ENCODE measurements around the gene HOMER1.
"Not testable (repeated sequence)": the region's sequence is repeated elsewhere in the genome, so short reads cannot be mapped to it uniquely, and the experiment has no call there.

Gene HOMER1

DNA sequence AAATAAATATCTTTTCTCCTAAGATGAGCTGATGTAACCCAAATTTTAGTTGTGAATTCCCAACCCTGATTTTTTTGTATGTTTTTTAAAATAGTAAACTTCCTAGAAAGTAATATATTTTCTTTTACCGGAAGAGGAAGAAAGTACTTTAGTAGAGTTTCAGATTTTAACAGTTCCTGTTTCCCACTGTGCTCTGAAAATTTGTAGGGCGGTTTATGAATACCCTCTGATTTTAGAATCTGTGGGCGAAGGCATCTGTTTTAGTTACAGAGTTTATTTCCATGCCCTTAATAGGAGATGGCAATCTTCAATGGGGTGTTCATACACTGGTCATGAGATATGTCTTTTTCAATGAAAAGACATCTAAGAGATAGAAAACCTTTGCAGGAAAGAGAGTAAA, 3.7 kb upstream of the HOMER1 start:
- no peak for DNase-seq (ENCODE audit: low read depth)

DNA sequence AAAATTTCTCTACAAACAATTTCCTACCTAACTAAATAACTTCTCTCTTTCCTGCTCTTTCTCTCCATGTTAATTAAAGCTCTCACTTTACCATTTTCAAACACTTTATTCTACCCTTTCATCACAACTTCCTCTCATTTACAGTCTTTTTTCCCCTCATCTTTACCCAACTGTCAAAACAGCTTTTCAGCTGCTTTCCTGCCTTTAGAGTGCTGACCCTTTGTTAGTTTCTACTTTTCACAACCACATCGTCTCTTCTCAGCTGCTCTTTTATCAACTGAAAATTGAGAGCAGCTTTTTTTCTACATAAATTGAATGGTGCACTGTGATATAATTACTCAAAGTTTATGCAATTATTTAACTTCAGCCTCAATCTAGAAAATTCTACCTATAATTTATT, 3.1 kb upstream of the HOMER1 start:
- DNase-seq (ENCODE audit: low read depth), result no peak

DNA sequence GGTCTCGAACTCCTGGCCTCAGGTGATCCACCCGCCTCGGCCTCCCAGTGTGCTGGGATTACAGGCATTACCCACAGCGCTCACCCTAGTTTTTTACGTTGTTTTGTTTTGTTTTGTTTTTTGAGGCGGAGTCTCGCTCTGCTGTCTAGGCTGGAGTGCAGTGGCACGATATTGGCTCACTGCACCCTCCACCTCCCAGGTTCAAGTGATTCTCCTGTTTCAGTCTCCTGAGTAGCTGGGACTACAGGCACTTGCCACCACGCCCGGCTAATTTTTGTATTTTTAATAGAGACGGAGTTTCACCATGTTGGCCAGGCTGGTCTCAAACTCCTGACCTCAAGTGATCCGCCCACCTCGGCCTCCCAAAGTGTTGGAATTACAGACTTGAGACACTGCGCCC, 2.4 kb upstream of the HOMER1 start:
- DNase-seq (ENCODE audit: low read depth), result not testable (repeated sequence)

DNA sequence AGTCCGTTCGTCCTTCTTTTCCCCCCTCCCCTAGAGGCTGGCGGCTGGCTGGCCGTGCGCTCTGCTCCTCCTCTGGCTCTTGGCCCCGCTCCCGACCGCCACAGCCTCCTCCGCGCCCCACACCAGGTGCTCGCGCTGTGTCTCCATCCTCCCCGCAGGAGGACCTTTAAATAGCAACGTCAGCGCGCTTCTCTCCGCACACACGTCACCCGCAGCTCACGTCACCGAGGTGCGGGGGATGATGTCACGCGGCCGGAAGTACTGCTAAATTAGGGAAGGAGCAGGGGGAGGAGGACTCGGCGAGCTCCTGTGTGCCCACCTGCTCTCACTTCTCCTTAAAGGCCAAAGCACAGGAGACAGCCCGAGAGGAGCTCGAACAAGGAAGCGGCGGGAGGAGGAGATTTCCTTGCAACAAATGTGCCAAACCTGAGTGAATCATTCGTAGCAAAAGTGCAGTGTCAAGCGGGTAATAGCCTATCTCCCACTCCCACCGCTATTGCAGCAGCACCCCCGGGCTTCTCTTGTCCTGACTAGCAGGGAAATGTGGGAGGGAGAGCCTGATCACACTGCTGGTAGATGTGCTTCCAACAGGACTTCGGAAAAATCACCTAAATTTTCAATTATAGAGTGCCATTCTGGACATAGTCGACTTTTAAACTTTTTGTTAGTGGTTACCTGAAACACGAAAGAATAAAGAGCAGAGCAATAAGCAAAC, 614 bp upstream of the HOMER1 start:
- peak; percentile 78 for DNase-seq (ENCODE audit: low read depth)

DNA sequence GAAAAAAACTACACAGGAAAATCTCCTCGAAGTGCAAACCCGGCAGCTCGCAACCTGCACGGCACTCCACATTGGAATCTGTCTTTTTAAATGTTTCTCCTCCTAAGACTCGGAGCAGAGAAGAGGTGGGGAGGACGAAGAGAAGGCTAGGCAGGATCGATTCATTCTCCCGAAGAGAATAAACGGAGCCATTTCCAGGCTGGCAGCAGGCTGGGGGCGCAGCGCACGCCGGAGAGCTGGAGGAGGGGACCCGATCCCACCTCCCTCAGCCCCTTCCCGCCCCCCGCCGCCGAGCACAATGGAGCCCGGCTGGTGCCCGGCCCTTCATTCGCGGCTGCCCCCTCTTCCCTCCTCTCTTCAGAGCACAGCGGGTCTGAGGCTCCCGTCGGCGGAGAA, 628 bp downstream of the HOMER1 start:
- DNase-seq (ENCODE audit: low read depth), result no peak

DNA sequence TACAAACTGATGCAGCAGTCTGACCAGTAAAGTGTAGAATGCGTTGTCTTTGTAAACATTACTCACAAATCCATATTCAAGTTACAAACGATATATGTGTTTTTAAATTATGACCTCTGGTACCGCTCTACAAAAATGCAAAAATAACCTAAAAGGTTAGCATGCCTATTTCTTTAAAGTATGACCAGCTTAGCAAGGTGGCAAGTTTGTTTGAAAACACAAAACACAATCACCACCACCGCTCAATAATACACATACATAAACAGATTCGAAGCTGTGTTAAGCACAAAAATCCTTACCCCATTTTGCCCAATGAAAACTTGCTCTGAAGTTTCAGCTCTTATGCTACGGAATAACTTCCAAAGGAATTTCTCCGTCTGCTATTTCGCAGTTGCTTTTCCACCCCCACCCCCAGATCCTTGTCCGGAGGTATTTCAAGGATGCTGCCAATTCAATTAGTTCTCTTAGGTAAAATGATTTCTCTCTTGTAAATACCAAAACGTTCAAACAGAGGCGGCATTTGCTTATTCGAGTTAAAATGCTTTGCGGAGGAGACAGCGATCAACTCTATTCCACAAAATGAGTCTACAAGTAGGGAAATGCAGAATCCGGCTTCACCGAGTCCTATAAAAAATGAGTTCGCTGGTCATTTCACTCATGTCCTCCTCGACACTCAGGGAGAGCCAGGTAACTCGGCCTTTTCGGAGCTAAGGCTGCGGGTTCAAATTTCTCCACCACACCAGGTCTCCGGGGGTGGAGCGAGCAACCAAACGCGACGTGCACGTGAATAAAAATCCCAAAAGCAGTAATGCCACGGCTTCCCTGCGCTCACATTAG, 1.2 kb downstream of the HOMER1 start:
- DNase-seq (ENCODE audit: low read depth), result no peak

DNA sequence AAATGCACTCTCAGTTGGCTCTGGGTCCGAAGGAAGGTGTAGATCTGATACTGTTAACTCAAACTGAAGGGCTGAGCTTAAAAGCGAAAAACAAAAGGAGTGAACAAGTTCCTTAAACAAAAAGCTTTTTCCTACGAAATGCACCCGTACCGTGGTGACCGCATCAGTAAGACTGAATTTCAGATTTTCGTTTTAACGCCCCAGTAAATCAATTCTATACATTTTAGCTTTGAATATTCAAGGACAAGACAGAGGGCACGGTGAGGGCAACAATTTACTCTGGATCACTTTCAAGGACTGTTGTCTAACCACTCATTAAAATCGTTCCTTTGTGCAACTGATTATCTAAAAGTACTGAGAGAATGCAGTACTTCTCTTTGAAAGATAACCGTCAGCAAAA, 1.9 kb downstream of the HOMER1 start:
- no peak for DNase-seq (ENCODE audit: low read depth)

DNA sequence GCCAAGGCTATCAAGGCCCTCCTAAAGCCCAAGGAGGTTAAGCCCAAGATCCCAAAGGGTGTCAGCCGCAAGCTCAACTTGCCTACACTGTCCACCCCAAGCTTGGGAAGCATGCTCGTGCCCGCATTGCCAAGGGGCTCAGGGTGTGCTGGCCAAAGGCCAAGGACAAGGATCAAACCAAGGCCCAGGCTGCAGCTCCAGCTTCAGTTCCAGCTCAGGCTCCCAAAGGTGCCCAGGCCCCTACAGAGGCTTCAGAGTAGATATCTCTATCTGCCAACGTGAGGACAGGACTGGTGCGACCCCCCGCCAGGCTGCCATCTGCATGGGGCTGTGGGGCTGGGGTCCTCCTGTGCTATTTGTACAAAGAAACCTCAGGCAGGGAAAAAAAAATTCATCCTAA, 3.3 kb downstream of the HOMER1 start:
- no peak for DNase-seq (ENCODE audit: low read depth)

DNA sequence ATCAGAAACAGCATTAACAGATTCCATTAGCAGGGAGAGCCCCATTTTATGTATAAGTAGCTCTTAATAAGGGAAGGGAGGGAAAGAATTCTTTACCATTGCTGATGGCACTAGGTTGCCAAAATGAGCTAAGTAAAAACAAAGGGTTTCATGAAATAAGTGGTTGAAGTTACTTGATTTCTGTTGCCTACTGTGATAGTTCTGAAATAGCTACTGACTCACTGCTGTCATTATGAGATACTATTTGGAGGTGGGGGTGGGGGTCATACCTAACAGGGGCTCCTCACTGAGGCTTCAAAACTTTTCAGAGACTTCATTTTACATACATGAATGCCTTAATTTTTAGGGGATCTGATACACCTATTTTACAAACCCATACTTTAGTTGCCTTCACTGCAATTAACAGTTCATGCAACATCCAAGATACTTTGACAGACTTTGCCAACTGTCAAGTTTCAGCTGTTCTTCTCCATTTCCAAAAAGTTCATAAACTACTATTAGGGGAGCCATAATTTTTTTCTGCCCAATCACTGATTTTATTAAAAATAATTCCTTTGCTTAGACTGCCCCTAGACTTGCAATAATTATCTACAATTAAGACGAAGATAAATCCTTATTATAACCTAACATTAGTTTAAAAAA, 4.6 kb downstream of the HOMER1 start:
- no peak for DNase-seq (ENCODE audit: low read depth)

DNA sequence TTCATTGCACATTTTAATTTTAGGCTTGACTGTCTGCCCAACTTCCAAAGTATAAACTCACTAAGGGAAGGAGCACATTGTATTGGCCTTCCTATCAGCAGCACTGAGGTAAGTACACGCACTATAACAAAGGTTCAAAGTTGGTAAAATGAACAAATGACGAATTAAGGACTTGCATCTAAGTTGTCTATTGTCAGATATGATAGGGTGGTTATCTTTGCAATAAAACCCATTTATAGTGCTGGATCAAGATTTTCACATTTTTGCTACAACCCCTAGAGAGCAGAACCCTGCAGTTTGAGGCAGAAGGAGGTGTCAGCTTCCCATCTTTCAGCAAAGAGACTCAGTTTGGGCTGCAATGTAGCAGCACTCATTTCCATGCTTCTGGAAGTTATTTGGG, 5.1 kb downstream of the HOMER1 start:
- no peak for DNase-seq (ENCODE audit: low read depth)

DNA sequence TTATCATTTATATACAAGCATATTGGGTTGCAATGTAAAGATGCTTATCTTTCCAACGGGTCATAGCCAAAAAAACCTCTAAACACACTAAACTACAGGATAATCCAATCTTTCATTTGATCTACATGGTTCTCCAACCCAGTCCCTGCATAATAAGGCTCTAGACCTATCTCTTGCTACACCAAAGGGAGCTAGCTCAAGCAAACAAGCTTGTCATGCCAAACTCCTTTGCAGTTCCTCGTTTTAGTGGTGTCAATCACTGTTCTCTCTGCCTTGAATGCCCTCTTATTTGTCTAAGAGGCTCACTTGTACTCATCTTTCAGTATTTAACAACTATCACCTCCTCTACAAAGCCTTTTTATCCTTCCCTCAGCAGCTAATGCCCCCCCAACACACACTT, 5.6 kb downstream of the HOMER1 start:
- no peak for DNase-seq (ENCODE audit: low read depth)

DNA sequence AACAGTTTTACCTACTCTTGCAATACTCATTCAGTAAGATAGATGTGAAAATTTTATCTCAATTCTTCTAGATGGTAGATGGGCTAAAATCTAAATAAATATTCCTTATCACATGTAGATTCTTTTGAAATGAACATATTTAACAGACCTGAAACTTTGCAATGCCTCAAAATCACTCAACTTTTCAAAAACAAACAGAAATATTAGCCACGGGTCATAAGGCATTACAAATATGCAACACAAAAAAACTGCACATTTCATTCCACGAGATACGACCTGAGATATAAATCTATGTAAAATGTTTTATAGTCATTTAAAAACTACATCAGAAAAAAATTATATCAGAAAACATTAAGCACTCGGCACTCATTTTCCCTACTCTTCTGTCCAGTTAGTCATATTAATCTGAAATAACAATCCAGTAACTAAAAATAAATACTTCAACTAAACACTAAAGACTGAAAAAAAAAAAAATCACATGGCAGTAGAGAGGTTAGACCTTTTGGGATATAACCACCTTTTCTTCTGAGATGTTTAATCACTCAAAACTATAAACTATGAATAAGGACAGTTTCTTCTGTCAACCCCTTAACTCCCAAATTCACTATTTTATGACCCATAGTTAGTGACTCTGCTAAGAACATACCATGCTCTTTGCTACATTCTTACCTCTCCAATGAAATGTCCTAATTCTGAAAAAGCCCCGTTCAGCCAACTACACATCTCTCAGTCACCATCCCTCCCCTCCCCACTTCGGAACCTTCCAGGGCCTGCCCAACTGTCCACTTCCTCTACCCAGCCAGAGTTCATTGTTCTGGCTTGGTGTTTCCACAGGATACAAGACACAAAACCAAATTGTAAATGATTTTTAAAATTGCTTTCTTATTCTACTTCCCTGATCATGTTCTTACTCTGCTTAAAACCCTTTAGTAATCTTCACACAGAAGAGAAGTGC, 6.4 kb downstream of the HOMER1 start:
- no peak for DNase-seq (ENCODE audit: low read depth)

DNA sequence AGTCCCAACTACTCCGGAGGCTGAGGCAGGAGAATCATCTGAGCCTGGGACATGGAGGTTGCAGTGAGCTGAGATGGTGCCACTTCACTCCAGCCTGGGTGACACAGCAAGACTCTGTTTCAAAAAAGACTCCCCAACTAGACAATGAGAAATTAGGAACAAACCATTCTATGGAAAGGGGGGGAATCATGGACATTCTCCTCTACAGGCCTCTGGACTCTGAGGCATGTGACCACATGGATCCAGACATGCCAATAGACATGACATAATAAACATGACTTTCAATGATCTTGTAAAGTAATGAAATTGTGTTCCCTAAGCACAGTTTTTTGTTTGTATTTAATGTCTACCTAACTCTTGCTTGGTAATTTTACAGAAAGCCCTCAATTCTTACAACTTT, 8.8 kb downstream of the HOMER1 start:
- DNase-seq (ENCODE audit: low read depth), result no peak

DNA sequence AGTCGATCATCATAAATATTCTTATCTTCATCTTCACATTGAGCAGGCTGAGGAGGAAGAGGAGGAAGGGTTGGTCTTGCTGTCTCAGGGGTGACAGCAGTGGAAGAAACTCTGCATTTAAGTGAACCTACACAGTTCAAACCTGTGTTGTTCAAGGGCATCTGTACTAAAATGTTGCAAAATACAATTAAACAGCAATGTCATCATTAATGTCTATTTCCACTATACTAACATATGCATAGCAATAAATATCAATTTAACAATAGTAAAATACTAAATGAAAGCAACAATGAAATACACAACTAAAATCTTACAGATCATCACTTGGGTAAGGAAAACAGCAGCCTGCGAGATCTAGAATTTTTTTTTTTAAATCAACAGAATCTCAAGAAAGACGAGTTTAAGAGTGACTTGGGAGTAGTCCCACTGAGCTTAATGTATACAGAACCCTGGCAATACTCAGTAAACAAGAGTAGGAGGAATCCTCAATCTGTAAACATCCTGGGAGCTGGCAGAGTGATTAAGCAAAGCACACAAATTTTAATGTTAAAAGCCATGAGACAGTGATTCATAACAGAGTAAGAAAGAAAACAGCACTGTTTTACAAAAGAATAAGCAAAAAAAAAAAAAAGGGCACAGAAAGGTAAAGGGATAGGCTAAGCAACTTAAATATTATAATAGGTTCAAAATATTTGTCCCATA, 10.0 kb downstream of the HOMER1 start:
- DNase-seq (ENCODE audit: low read depth), result no peak

DNA sequence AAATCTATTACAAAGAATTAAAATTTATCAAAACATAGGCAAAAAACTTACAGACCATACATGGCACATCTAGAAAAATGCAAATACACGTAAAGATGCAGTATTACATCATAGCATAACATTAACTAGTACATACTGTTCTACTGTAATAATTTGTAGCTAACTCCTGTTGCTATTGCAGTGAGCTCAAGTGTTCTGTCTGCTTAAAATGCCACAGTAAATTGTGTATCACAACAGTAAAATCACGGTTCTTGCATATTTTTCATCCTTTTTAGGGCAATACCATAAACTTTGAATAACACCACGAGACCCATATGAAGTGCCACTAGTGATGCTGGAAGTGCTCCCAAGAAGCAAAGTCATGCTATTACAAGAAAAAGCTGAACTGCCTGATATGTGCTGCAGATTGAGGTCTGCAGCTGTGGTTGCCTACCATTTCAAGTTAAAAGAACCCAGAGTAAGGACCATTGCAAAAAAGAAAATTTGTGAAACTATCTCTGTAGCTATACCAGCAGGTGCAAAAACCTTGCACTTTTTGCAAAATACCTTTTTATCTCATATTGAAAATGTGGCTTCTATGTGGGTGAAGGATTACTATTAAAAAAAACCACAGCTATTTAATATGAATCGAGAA, 14.2 kb downstream of the HOMER1 start:
- DNase-seq (ENCODE audit: low read depth), result no peak

DNA sequence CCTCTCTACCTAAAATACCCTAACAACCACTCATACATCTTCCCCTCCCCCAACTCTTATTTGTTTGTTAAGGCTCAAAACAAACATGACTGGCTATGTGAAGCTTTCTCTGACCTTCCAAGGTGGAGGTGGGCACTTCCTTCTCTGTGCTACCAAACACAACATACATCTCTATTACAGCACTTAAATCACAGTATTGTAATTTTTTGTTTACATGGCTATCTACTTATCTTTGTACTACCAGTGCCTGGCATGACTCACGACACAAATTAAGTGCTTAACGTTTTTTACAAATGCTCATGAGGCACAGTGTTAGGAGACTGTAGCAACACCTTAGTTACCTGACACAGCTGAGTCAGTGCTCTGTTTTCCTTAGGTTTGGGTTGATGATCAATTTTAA, 18.6 kb downstream of the HOMER1 start:
- no peak for DNase-seq (ENCODE audit: low read depth)

DNA sequence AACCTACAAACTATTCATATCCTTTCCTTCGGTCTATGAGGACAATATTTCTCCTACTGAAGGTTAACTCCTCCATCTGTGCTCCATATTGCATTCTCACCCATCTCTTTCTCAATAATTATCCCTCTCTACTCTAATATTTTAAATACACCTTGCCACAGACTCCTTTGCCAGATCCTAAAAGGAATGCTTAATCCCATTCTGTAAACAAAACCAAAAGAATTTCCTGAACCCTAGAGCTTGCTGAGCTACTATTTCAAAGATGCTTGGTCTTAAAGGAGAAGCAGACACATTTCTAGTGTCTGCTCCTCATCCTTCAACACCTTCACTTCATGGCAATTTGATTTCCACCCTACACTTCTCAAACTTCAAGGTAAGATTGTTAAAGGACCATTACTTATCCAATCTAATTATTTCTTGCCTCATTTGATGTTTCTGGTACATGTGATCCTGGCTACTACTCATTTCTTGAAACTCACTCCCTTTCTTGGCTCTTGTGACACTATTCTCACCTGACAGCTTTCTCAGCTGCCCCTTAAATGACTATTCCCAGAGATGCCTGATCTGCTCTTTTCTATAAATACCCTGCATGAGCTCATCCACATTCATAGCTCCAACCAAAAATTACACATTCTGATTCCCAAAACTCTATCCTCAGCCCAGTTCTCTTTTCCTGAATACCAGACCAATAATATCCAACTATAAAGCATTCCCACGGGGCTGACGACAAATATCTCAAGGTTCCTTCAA, 20.2 kb downstream of the HOMER1 start:
- no peak for DNase-seq (ENCODE audit: low read depth)

DNA sequence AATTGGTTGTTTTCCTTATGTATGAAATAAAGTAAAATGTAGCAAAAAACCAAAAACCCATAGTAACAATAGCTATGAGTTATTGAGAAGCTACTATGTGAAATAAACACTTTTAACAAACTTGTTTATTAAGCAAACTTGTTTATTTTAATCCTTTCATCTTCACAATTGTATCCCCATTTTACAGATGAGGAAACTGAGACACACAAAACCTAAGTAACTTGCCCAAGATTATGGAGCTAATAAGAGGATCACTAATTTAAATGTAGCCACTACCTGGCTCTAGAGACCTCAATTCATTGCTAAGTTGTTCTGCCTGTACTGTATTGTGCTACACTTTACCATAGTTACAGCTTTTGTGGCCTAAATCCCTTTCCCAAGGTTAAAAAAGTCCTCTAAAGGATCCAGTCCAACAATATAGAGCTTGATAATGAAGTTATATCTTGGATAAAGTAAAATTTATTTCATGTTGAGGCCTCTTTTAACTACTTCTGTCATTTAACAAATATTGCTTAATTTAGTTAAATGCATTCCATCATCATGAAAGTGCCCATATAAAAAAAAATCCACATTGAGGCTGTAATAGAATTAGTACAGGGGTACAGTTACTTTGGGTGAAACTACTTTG, 22.1 kb downstream of the HOMER1 start:
- DNase-seq (ENCODE audit: low read depth), result no peak

DNA sequence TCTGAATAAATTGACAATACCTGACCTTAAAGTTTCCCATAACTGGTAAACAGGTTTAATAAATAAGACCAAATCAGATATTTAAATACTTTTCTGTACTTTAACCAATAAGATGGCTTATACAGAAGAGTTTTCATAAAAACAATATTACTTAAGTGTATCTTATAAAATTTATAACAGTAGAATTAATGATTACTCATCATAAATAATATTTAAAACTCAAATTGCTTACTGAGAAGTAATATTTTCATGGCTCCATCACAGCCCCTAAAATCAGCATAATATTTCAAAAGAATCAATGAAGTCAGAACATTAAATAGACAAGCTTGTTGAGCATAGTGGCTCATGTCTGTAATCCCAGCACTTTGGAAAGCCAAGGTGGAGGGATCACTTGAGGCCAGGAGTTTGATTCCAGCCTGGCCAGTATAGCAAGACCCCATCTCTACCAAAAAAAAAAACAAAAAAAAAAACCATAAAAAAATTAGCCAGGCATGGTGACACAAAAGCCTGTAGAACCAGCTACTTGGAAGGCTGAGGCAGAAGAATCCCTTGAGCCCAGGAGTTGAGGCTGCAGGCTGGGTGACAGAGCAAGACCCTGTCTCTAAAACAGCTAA, 23.5 kb downstream of the HOMER1 start:
- DNase-seq (ENCODE audit: low read depth), result no peak

All from activated T-cell treated with anti-CD3 and anti-CD28 coated beads for 1 hour (primary cell).